Amniotic stem cell (primary cell): ENCODE results near the gene KDM5B.
"Not testable (repeated sequence)": the region's sequence is repeated elsewhere in the genome, so short reads cannot be mapped to it uniquely, and the experiment has no call there.

Source experiments
- DNase-seq: peaks from one replicate; lab custom pipeline; 2025; lab: John Stamatoyannopoulos, UW

KDM5B gene

DNA sequence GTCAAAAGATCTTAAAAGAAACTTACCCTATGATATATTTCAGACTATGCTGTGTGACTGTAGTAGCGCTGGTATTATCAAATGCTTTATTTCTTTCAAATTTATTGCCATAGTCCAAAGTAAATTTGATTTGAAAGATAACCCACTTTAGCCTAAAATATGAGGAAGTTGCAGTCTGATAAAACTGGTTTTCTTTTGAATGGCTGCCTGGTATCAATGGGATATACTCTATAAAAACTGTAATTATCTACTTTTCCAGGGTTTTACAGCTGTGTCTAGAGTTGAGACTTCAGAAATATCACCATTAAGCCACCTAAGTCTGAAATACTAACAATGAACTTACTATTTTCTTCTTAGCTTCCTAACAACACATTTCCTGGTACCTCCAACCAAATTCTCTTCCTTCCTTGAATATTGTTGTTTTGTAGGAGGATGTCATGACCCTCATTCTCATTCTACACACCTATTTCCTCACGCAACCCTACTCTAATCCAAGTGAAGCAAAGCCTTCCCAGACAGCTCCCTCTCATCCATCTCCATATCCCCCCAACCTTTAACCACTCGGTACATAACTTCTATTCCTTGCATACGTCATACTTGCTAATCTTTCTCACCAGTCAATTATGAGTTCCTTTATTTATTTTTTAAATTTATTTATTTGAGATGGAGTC, 17.0 kb downstream of the KDM5B start:
- no peak for DNase-seq

DNA sequence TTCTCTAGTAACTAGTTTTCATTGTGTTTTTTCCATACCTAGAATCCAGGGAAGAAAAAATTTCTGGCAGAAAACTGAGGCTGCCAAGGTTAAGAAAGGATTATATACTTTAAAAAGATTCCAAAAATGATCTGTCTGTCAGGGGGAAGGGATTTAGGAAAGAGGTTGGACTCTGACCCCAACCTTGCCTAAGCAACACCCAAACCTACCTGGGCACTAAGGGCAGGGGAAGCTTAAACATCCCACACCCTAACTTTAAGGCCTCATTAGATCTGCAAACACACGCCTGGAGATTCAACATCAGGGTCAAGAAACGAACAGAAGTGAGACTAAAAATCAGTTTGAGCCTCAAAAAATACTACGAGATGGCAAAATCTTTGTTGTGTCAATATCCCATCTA, 19.4 kb downstream of the KDM5B start:
- DNase-seq, result no peak

GRCh38 chr1:202786804-202787203, 21.4 kb downstream of the KDM5B start:
- DNase-seq, result no peak

DNA sequence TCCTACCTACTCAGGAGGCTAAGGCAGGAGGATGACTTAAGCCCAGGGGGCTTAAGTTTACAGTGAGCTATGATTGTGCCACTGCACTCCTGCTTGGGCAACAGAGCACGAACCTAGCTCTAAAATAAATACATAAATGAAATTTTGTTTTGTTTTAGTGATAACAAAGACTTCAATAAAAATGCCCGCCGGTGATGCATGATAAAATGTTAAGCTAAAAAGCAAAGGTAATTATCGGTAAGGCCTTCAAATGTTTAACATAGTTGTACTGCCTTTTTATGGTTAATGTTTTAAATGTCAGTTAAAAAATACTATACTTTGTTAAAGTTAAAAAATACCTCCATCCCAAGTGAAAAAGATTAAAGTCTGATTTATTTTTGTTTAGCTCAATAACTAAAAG, 27.0 kb downstream of the KDM5B start:
- no peak for DNase-seq

DNA sequence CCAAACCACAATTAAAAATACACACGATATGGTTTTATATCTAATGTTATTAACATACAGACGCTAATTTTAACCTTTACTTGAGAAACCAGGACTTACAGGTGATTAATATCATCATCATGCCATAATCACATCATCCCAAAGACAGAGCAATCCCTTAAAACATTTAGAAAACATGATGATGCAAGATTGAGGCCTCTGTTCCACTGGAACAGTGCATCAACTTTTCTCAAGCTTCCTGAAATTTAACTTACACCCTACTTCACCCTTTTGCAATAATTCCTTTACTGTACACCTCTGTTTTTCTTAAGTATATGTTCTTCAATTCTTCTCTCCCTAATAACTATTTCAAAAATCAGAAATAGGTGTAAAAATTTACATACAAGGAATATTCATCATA, 38.1 kb downstream of the KDM5B start:
- no peak for DNase-seq

DNA sequence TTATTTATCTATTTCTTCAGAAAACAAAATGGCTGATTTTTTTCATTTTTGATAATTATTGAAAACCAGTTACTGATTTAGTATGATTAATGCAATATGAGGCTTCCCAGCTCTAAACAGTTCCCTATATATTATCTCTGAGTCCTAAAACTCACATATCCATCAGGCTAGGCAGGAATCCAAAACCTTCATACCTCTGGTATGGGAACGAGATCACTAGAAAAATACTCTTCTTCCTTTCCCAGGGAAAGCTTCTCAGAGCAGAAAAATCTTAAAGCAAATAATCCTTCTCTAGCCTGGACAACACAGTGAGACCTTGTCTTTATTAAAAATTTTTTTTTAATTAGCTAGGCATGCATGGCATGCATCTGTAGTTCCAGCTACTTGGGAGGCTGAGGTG, 42.5 kb downstream of the KDM5B start:
- no peak for DNase-seq

DNA sequence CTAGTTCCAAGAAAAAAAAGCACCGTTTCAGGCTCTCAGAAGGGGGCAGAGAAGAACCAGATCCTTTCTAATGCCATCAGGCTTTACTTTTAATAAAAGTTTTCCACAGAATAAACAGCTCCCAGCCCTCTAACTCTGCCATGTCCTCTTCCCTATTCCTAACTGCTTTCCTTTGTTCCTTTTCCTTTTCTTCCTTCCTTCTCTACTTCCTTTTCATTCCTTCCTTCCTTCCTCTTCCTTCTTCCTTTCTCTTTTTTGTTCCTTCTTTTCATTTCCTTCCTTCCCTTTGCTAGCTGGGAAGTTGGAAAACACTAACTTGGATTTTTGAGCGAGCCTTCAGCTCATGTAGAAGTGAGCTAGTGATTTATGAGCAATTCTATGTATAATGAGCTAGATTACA, 46.2 kb downstream of the KDM5B start:
- no peak for DNase-seq

DNA sequence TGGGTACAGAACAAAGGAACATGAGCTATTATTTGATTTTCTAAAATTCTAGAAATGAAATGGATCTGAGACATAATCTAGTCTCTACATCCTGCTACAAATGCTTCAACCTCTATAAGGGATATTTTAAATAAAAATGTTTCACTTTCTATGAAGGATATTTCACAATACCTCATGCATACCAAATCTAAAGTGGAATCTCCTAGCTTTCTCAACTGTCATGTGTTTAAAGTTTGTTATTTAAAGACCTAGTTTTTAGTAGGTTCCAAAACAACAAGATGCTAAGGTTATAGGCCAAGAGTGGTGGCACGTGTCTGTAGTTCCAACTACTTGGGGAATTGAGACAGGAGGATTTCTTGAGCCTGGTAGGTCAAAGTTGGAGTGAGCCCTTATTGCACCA, 47.6 kb downstream of the KDM5B start:
- DNase-seq, result no peak

DNA sequence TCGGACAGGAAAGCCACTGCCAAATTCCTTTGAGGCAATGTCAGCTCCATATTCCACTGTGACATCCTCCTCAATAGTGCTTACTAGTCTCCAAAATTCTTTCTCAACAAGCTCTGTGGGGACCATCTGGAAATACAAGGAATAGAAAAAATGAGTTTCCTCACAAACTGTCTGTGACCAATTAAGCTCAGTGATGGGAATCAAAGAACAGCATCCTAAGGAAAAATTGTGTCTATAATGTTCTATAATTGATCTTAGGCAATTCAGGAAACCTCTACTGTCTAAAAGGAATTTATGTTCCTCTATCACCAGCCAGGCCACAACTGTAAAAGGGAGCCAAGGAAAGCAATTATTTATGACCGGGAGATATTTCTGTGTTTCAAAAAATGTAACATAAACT, 51.8 kb downstream of the KDM5B start:
- no peak for DNase-seq

GRCh38 chr1:202754293-202754692, 53.9 kb downstream of the KDM5B start:
- no peak for DNase-seq

- no peak for DNase-seq
Measured at GRCh38 chr1:202752774-202753173, 55.4 kb downstream of the KDM5B start.

- DNase-seq, result no peak
Measured at GRCh38 chr1:202750761-202751160, 57.5 kb downstream of the KDM5B start.

GRCh38 chr1:202750024-202750423, 58.2 kb downstream of the KDM5B start:
- DNase-seq, result no peak

DNA sequence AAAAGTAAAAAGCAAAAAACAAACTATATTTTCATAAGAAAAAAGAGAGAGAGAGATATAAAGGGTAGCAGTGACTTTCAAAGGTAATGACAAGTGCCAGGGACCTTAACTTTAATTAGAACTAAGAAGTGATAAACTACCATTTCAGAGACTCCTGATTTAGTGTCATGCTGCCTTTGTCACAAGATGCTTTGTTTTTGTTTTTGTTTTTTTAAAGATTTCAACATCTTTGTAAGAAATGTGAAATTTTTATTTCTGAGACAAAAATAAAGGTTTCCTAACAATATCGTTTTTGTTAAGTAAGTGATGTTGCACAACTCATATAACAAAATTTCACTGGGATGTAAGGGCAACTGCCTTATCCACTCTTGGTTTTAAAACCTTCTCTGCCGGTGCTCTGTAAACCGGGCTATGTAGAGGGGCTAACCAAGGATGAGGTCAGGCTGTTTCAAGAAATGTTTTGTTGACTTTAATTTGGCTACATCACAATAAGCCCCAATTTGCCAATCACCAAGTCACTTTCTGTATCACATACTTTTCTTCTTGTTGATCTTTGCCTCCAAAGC, 62.8 kb downstream of the KDM5B start:
- no peak for DNase-seq

DNA sequence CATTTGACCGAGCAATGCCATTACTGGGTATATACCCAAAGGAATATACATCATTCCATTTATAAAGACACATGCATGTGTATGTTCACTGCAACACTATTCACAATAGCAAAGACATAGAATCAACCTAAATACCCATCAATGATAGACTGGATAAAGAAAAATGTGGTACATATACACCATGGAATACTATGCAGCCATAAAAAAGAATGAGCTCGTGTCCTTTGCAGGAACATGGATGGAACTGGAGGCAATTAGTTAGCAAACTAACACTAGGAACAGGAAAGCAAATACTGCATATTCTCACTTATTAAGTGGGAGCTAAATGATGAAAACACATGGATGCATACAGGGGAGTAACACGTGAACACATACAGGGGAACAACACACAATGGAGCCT, 63.5 kb downstream of the KDM5B start:
- not testable (repeated sequence) for DNase-seq

GRCh38 chr1:202742496-202742895, 65.7 kb downstream of the KDM5B start:
- DNase-seq, result no peak

GRCh38 chr1:202733251-202733650, 75.0 kb downstream of the KDM5B start:
- no peak for DNase-seq

GRCh38 chr1:202728951-202729350, 79.3 kb downstream of the KDM5B start:
- no peak for DNase-seq

- no peak for DNase-seq
Measured at GRCh38 chr1:202725526-202725925, 82.7 kb downstream of the KDM5B start.

- no peak for DNase-seq
Measured at GRCh38 chr1:202723708-202724107, 84.5 kb downstream of the KDM5B start.

DNA sequence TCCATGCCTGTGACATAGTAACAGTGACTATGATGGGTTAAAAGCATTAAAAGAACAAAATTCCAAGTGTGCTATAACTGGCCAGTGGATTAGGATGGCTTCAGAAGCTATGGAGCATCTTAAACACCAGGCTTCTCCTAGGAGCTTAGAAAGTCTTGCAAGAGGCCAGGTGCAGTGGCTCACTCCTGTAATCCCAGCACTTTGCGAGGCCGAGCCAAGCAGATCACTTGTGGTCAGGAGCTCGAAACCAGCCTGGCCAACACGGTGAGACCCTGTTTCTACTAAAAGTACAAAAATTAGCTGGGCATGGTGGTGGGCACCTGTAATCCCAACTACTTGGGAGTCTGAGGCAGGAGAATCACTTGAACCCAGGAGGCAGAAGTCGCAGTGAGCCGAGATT, 85.2 kb downstream of the KDM5B start:
- not testable (repeated sequence) for DNase-seq

DNA sequence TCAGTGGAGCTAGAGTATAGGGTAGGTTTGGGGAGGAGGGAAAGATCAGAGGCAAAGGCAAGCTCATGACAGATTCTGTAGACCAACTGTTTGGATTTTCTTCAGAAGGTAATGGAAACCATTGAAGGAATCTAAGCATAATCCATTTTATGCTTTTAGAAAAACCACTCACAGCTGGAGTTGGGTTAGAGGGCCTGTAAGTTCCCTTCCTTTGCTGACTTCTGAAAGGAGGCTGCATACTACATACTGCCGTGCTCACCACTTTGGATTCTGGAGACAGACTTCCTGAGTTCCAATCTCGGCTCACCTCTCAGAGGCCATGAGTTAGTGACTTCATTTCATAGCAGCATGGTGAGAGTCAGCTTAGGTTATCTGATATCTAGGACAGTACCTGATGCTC, 91.6 kb downstream of the KDM5B start:
- no peak for DNase-seq

- DNase-seq, result not testable (repeated sequence)
Measured at GRCh38 chr1:202714202-202714601, 94.0 kb downstream of the KDM5B start.

DNA sequence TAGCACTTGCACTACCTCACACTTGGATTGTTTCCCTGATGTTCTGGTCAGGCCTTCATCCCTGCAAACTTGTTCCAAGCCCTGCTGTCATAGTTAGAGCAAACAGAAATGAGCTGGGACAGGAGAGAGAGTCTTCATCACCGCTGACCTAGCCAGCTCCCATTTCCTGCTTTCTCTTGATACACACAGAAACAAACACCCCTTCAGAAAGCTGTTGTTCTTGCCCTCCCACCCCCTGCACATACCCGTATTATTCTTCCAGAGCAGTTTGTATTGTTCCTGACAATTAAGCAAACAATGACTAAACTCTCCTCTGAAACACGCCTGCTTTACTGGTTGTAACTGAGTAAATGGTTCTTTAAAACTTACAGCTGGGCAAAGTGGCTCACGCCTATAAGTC, 95.1 kb downstream of the KDM5B start:
- DNase-seq, result no peak
